Right ventricle myocardium superior (tissue), 1 donor: Measurements from ENCODE around the gene CABLES1. TPM values are rescaled to one million over a fixed set of nuclear protein-coding genes. Genes with fewer than 3 reads are reported as not detected.
"Not testable (repeated sequence)": the region's sequence is repeated elsewhere in the genome, so short reads cannot be mapped to it uniquely, and the experiment has no call there.

Experiments
- ATAC-seq: fragments of 200-7000 bp; cut with Tn5 transposase; one replicate; pipeline ENCODE4 v1.9.1; 2020; ENCODE audit warnings: mild to moderate bottlenecking; ENCODE audit not compliant: poor library complexity
- DNase-seq: peaks from one replicate; pipeline ENCODE4 v3.0.0-alpha.2; 2020
- intact Hi-C: fragments of 100-400 bp; cut with DNase I; formaldehyde crosslinking; loops from one replicate; pipeline ENCODE4 v1.11.2; 2022
- total RNA-seq: library from RNA; stranded (reverse); fragmentation: NEBNext Ultra II Directional; extraction: Animal tissue kit (Norgen Biotek cat#: 25700); gene quantifications from one replicate; pipeline ENCODE4 v1.2.1, GENCODE V29; 2021
- donor health status: DM: no; HTN: yes; CAD: no; lungs with severe emphysema.

Gene CABLES1
- total RNA-seq, 1 donor from 2014 or later: 3.3 TPM

- no peak for DNase-seq
- intact Hi-C loops: loop anchor here (10.0 kb wide), 1 partner anchor 134 kb away; the partner anchor contains the start of gene CABLES1
- ATAC-seq: no peak
These were observed 133.4 kb downstream of the CABLES1 start for GRCh38 chr18:23268641-23269040.

GRCh38 chr18:23269068-23269467, 133.8 kb downstream of the CABLES1 start:
- DNase-seq, ATAC-seq: not testable (repeated sequence)
- intact Hi-C loops: loop anchor here (10.0 kb wide), 1 partner anchor 134 kb away; the partner anchor contains the start of gene CABLES1

GRCh38 chr18:23269928-23270327, 134.6 kb downstream of the CABLES1 start:
- intact Hi-C loops: loop anchor here (10.0 kb wide), 1 partner anchor 135 kb away; the partner anchor contains the start of gene CABLES1
- ATAC-seq (no peak), DNase-seq (no peak)

- no peak for DNase-seq
- intact Hi-C loops: no loop called here
- no peak for ATAC-seq
These were observed 135.8 kb downstream of the CABLES1 start for GRCh38 chr18:23270986-23271680.

DNA sequence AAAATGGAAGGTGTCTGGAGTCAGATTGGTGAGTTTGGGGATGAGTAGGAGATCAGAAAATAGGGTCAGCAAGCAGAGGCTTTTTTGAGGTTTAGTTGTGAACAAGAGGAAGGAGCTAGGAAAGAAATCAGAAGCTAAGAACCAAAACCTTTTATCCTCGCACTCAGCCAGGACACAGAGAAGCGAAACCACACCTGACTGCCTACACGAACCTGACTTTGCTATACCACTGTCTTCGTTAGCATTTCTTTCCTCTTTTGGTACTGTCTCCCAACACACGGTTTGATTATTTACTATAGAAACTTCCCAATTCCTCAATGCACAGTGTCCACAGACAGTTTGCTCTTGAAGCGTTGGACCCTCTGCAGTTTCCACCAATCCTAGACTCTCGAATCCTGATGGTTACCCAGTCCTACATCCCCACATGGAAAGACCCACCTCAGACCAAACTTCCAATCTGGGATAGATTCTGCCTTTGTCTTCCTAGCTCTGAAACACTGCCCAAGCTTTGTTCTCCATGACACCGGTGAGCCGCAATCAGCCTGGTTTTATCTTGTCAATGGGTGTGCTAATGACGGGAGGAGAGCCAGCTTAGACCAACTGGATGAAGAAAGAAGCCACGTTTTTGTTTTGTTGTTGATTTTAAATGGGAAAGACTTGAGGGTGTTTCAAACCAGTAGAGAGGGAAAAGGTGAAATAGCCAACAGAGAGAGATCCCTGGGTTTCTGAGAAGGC, 137.4 kb downstream of the CABLES1 start:
- ATAC-seq (no peak), DNase-seq (no peak)

GRCh38 chr18:23273443-23273966, 138.2 kb downstream of the CABLES1 start:
- intact Hi-C loops: no loop called here
- DNase-seq (no peak), ATAC-seq (no peak)

More for the DNA sequence above, 137.4 kb downstream of the CABLES1 start:
- intact Hi-C loops: no loop called here

DNA sequence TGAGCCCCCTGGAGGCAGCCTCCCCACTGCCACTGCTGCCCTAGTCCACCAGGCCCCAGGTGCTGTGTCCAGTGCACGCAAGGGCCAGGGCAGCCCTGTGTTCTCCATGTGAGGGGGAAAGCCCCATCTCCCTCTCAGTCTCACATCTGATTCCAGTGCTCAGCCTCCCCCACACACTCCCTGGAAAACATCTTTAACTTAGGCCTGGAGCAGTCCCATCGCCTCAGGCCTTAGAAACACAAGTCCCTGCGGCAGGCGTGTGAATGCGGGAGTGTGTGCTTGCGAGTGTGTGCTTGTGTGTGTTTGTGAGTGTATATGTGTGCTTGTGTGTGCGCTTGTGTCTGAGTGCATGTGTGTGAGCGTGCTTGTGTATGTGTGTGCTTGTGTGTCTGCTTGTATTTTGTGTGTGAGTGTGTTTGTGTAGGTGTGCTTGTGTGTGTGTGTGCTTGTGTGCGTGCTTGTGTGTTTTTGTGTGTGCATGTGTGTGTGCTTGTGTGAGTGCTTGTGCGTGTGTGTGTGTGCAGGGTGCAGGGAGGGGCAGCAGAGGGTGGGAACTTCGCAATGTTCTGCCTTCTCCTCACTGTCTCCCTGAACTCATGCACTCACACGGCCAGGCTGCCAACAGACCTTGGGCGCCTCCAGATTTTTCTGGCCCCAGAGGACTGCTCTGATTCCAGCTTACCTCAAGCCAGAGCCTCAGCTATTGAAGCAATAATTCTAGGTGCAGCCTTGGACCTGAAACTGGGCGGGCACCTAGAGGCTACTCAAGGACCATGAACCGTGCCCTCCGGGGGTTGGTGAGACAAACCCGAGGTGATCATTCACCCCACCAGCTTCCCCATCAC, 139.6 kb downstream of the CABLES1 start:
- peak; percentile 53 for DNase-seq
- intact Hi-C loops: no loop called here
- ATAC-seq: peak; percentile 70

DNA sequence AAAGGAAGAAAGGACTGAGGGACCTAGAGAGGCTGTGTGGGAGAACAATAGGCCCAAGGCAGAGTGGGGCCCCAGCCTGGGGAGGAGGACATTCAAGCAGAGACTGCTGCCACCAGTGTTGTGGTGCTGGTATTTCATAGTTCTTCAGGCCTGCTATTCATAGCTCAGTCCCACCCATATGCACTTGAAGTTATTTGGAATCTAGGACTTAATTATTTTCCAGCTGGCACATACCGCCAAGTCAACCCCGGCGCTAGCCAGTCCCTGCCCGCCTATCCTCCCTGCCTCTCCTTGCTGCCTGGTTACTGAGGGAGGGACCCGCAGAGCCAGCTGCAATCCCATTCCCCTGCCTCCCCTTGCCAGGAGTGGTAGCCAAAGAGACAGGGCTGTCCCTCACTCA, 141.2 kb downstream of the CABLES1 start:
- peak; percentile 50 for DNase-seq
- intact Hi-C loops: no loop called here
- ATAC-seq: peak; percentile 92

DNA sequence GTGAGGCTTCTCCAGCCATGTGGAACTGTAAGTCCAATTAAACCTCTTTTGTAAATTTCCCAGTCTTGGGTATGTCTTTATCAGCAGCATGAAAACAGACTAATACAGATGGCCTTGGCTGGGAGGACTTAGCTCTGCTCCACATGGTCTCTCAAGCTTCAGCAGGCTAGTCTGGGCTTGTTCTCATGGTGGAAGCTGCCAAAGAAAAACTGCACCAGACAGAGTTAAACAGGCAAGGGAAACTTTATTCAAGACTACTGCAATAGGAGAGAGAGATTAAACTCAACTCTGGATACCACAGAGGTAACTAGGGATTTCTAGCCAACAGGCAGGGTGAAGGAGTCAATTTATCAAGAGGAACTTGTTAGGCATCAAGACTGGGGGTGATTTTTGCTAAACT, 142.1 kb downstream of the CABLES1 start:
- DNase-seq: no peak
- intact Hi-C loops: no loop called here
- ATAC-seq: no peak

DNA sequence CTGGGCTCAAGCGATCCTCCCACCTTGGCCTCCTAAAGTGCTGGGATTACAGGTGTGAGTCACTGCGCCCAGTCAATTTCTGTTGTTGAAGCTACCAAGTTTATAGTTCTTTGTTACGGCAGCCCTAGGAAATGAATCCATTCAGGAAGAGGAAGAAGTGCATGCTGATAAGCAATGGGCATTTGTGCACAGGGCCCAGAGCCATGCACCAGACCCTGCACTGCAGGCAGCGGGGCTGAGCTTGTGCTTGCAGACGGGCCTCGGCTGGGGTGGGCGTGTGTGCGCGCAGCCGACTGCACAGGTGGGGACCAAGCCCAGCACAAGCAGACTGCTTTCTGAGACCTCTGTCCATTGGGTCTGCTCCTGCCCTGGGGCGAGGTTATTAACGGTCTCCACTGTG, 144.6 kb downstream of the CABLES1 start:
- intact Hi-C loops: no loop called here
- no peak for DNase-seq
- no peak for ATAC-seq

- ATAC-seq (no peak), DNase-seq (no peak)
- intact Hi-C loops: no loop called here
These were observed 145.6 kb downstream of the CABLES1 start for GRCh38 chr18:23280844-23281243.

DNA sequence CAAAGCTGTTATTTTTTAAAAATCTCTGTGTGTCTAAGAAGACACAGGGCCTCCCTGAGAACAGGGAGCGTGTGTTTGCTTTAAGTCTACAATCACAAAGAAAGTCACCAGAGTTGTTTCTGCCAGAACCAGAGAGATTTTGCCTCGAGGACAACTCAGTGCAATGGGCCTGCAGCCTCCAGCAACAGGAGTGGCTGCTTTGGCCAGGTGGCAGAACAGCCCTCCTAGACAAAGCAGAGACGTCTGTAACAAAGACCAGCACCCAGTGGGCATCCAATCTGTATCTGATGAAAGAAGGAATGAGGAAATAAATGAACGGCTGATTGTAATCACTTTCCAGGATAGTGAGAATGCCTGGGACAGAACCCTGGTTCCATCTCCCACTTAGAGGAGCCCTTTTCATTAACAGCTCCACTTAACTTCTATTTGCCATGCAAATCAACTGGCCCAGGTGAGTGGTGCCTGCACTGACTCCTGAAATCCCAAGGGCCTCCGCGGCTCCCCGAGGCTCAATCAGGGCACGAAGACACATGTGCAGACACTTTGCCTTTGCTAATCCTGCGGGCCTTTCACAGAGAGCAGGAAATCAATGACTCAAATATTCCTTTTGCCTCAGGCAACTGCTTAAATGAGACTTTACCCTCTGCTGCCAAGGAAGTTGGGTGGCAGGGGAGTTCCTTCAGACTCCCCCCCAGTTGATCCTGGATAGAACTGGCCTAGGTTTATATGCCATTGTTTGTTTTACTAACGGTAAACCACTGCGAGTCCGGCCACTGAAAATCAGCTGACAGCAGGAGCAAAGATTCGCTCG, 146.5 kb downstream of the CABLES1 start:
- ATAC-seq: no peak
- DNase-seq: no peak
- intact Hi-C loops: no loop called here

GRCh38 chr18:23282437-23282781, 147.1 kb downstream of the CABLES1 start:
- intact Hi-C loops: no loop called here
- ATAC-seq: no peak
- DNase-seq: no peak

DNA sequence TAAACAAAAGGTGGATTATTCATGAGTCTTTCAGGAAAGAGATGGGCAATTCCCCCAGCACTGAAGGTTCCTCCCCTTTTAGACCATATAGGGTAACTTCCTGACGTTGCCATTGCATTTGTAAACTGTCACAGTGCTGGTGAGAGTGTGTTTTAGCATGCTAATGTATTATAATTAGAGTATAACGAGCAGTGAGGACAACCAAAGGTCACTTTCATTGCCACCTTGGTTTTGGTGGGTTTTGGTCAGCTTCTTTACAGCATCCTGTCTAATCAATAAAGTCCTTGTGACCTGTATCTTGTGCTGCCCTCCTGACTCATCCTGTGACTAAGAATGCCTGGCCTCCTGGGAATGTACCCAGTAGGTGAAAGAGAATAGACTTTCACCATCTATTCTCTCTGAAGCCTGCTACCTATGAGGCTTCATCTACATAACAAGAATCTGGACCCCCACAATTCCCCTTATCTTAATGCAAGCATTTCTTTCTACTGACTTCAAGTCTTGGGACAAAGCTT, 148.7 kb downstream of the CABLES1 start:
- intact Hi-C loops: no loop called here
- ATAC-seq (no peak), DNase-seq (no peak)

DNA sequence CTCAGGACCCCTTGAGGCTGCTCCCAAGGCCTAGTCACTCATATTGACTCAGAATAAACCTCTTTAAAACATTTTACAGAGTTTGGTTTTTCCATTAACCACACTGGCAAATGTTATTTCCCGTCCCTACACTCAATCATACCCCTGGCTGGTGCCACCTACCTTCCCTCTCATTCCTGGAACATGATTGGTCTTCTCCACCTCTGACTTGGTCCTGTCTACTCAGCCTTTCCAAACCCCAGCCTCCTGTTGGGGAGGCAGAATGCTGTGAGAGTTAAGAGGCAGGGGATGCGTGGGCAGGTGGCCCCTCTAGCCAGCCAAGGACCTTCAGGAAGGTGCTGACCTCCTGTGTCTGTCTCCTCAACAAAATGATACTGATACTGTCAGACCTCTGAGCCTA, 149.3 kb downstream of the CABLES1 start:
- no peak for ATAC-seq
- no peak for DNase-seq
- intact Hi-C loops: no loop called here

- ATAC-seq, DNase-seq, intact Hi-C loops: not testable (repeated sequence)
These were observed 150.3 kb downstream of the CABLES1 start for GRCh38 chr18:23285581-23285980.

GRCh38 chr18:23291456-23292205, 156.3 kb downstream of the CABLES1 start:
- ATAC-seq (peak; percentile 27), DNase-seq (no peak)
- intact Hi-C loops: no loop called here
